GM23338 (cell line): ENCODE data around the gene CCBE1. TPM values are rescaled to one million over a fixed set of nuclear protein-coding genes. Genes with fewer than 3 reads are reported as not detected.

Experiments
- ATAC-seq: fragments of 200-7000 bp; cut with Tn5 transposase; 3 replicates; pipeline ENCODE4 v1.9.1; 2020
- DNase-seq: peaks from one replicate; pipeline ENCODE4 v3.0.0-alpha.2; 2015; ENCODE audit warnings: low spot score
- H2AFZ ChIP-seq: fragments of 200-600 bp; sonication (generic); 2 replicates; pipeline ENCODE4 v1.8.0; 2016; ENCODE audit warnings: antibody characterized with exemption, mild to moderate bottlenecking, moderate library complexity
- H3F3A ChIP-seq: fragments of 200-600 bp; sonication (generic); replicated peaks from 2 replicates; pipeline ENCODE4 v1.8.0; 2017; ENCODE audit warnings: antibody characterized with exemption, mixed run types, low read depth
- H3K27ac ChIP-seq: fragments of 200-600 bp; sonication (generic); 2 replicates; pipeline ENCODE4 v1.6.1; 2016; ENCODE audit warnings: low read depth
- H3K27me3 ChIP-seq: fragments of 200-600 bp; sonication (generic); 2 replicates; pipeline ENCODE4 v1.8.0; 2016; ENCODE audit warnings: mild to moderate bottlenecking, mixed run types, moderate library complexity; ENCODE audit not compliant: insufficient read depth
- H3K36me3 ChIP-seq: fragments of 200-600 bp; sonication (generic); 2 replicates; pipeline ENCODE4 v1.8.0; 2016; ENCODE audit warnings: mild to moderate bottlenecking; ENCODE audit not compliant: insufficient read depth
- H3K4me1 ChIP-seq: fragments of 200-600 bp; sonication (generic); 2 replicates; pipeline ENCODE4 v1.8.0; 2016; ENCODE audit warnings: mild to moderate bottlenecking, moderate library complexity; ENCODE audit not compliant: insufficient read depth
- H3K4me2 ChIP-seq: fragments of 200-600 bp; sonication (generic); 2 replicates; pipeline ENCODE4 v1.7.1; 2017; ENCODE audit warnings: mixed run types
- H3K4me3 ChIP-seq: fragments of 200-600 bp; sonication (generic); 2 replicates; pipeline ENCODE4 v1.6.1; 2016; ENCODE audit warnings: mixed run types
- H3K79me2 ChIP-seq: fragments of 200-600 bp; sonication (generic); replicated peaks from 2 replicates; pipeline ENCODE4 v1.8.0; 2017; ENCODE audit warnings: mild to moderate bottlenecking; ENCODE audit not compliant: insufficient read depth
- H3K9me2 ChIP-seq: fragments of 200-600 bp; sonication (generic); 2 replicates; pipeline ENCODE4 v1.8.0; 2017; ENCODE audit not compliant: insufficient read depth
- H4K20me1 ChIP-seq: fragments of 200-600 bp; sonication (generic); replicated peaks from 2 replicates; pipeline ENCODE4 v1.8.0; 2017; ENCODE audit warnings: mild to moderate bottlenecking; ENCODE audit not compliant: insufficient read depth
- H3K27ac Mint-ChIP-seq: 2 replicates; pipeline ENCODE4 v1.8.0; 2020; ENCODE audit warnings: inconsistent platforms, mild to moderate bottlenecking, moderate library complexity, mixed read lengths
- H3K27me3 Mint-ChIP-seq: 3 replicates; pipeline ENCODE4 v1.8.0; 2022; ENCODE audit warnings: low read depth, mild to moderate bottlenecking, moderate library complexity, mixed read lengths, inconsistent platforms; ENCODE audit not compliant: insufficient read depth, poor library complexity
- H3K36me3 Mint-ChIP-seq: 3 replicates; pipeline ENCODE4 v1.8.0; 2021; ENCODE audit warnings: low read depth, mild to moderate bottlenecking, inconsistent platforms, moderate library complexity, mixed read lengths
- H3K4me1 Mint-ChIP-seq: 3 replicates; pipeline ENCODE4 v1.8.0; 2020; ENCODE audit warnings: mild to moderate bottlenecking, inconsistent platforms, mixed read lengths
- H3K4me3 Mint-ChIP-seq: 3 replicates; pipeline ENCODE4 v1.8.0; 2021; ENCODE audit warnings: moderate library complexity, mild to moderate bottlenecking, inconsistent platforms, mixed read lengths
- H3K9me3 Mint-ChIP-seq: 3 replicates; pipeline ENCODE4 v1.8.0; 2020; ENCODE audit warnings: moderate library complexity, mild to moderate bottlenecking, inconsistent platforms, mixed read lengths
- CREB1 ChIP-seq: fragments of 250-450 bp; sonication (Bioruptor Pico); IDR thresholded peaks from 2 replicates; pipeline ENCODE4 v1.5.0; 2020; ENCODE audit warnings: low read depth, mild to moderate bottlenecking, moderate library complexity
- CTCF ChIP-seq, 2 experiments: fragments of 200-600 bp in 1 of 2; sonication (generic) in 1 of 2; conservative IDR thresholded peaks; 2 replicates each; pipeline versions ENCODE4 v1.5.1 to v1.6.1; 2016 to 2017; ENCODE audit warnings: antibody characterized with exemption in 2 of 2, low read depth in 2 of 2, mild to moderate bottlenecking in 2 of 2, moderate library complexity in 1 of 2
- ETS1 ChIP-seq: IDR thresholded peaks from 2 replicates; pipeline ENCODE4 v1.6.1; 2016; ENCODE audit warnings: antibody characterized with exemption
- EZH2 ChIP-seq: fragments of 200-600 bp; sonication (generic); IDR thresholded peaks from one replicate; pipeline ENCODE4 v1.8.0; 2017; ENCODE audit warnings: antibody characterized with exemption, mild to moderate bottlenecking, low read depth; ENCODE audit not compliant: unreplicated experiment
- EZH2phosphoT487 ChIP-seq: fragments of 200-600 bp; sonication (generic); IDR thresholded peaks from one replicate; pipeline ENCODE4 v1.8.1; 2018; ENCODE audit warnings: antibody characterized with exemption; ENCODE audit not compliant: unreplicated experiment
- JUNB ChIP-seq: IDR thresholded peaks from one replicate; pipeline ENCODE4 v1.6.1; 2016; ENCODE audit warnings: antibody characterized with exemption; ENCODE audit not compliant: unreplicated experiment
- NANOG ChIP-seq: IDR thresholded peaks from 2 replicates; pipeline ENCODE4 v1.6.1; 2016; ENCODE audit warnings: antibody characterized with exemption, borderline replicate concordance
- POLR2AphosphoS5 ChIP-seq: IDR thresholded peaks from 2 replicates; pipeline ENCODE4 v1.6.1; 2016; ENCODE audit warnings: antibody characterized with exemption, low read depth
- STAT1 ChIP-seq: IDR thresholded peaks from one replicate; pipeline ENCODE4 v1.6.1; 2016; ENCODE audit warnings: antibody characterized with exemption; ENCODE audit not compliant: unreplicated experiment
- ZNF114 ChIP-seq: fragments of 250-450 bp; sonication (Bioruptor Pico); IDR thresholded peaks from 2 replicates; pipeline ENCODE4 v1.5.0; 2020; ENCODE audit warnings: mild to moderate bottlenecking, moderate library complexity
- ZNF331 ChIP-seq: fragments of 250-450 bp; sonication (Bioruptor Pico); IDR thresholded peaks from 2 replicates; pipeline ENCODE4 v1.5.0; 2020; ENCODE audit warnings: low read depth, mild to moderate bottlenecking, moderate library complexity
- ZNF462 ChIP-seq: fragments of 250-450 bp; sonication (Bioruptor Pico); IDR thresholded peaks from 2 replicates; pipeline ENCODE4 v1.5.0; 2020; ENCODE audit warnings: mild to moderate bottlenecking, moderate library complexity
- polyA plus RNA-seq: library from polyadenylated mRNA; unstranded; fragments of >200 nt; fragmentation: Nextera tagmentation; extraction: Ambion mirVana; gene quantifications from 2 replicates; pipeline ENCODE4 v1.2.1, GENCODE V29; 2016
- total RNA-seq: library from RNA; depleted of rRNA; stranded (reverse); fragments of >200 nt; shearing (Covaris generic); gene quantifications from 2 replicates; pipeline ENCODE4 v1.2.3, GENCODE V29; 2014
- TF ChIP-seq, protein P1 (sequence below): IDR thresholded peaks from one replicate; pipeline ENCODE4 v1.6.1; 2018; ENCODE audit warnings: antibody characterized with exemption; ENCODE audit not compliant: unreplicated experiment

Gene CCBE1
- total and polyA plus RNA-seq, 2 experiments from 2014 or later = 2.1 to 2.6 TPM

- H3K9me3 Mint-ChIP-seq = no peaks in the 10 kb centered on the region
- peaks cover 7% of the 10 kb centered on the region for H3K4me1 Mint-ChIP-seq
- H3K4me2 ChIP-seq = no peak overlapping the region
- H3K4me3 Mint-ChIP-seq = no peak overlapping the region
- H3K27me3 Mint-ChIP-seq = peaks cover 3% of the 10 kb centered on the region
- H3K79me2 ChIP-seq = no peaks in the 10 kb centered on the region
- no peaks in the 10 kb centered on the region for H3K4me1 ChIP-seq
- DNase-seq (no peak), ATAC-seq (no peak)
- no peaks in the 10 kb centered on the region for H3K36me3 ChIP-seq
- H3K4me3 ChIP-seq = no peak overlapping the region
- H3K27ac ChIP-seq = no peak overlapping the region
- no peaks in the 10 kb centered on the region for H3K9me2 ChIP-seq
- H3K36me3 Mint-ChIP-seq = no peaks in the 10 kb centered on the region
- TF ChIP-seq CTCF (conservative IDR thresholded peaks at IDR 0.05; ENCODE audit: low read depth in 2 of 2) (no peak), ZNF331 (CRISPR knock-in tag) (no peak), JUNB (no peak), CREB1 (CRISPR knock-in tag) (no peak), EZH2phosphoT487 (no peak), ZNF114 (CRISPR knock-in tag) (no peak), EZH2 (no peak), ETS1 (no peak), NANOG (no peak), ZNF462 (CRISPR knock-in tag) (no peak), STAT1 (no peak), POLR2AphosphoS5 (no peak)
- TF ChIP-seq, protein P1, sequence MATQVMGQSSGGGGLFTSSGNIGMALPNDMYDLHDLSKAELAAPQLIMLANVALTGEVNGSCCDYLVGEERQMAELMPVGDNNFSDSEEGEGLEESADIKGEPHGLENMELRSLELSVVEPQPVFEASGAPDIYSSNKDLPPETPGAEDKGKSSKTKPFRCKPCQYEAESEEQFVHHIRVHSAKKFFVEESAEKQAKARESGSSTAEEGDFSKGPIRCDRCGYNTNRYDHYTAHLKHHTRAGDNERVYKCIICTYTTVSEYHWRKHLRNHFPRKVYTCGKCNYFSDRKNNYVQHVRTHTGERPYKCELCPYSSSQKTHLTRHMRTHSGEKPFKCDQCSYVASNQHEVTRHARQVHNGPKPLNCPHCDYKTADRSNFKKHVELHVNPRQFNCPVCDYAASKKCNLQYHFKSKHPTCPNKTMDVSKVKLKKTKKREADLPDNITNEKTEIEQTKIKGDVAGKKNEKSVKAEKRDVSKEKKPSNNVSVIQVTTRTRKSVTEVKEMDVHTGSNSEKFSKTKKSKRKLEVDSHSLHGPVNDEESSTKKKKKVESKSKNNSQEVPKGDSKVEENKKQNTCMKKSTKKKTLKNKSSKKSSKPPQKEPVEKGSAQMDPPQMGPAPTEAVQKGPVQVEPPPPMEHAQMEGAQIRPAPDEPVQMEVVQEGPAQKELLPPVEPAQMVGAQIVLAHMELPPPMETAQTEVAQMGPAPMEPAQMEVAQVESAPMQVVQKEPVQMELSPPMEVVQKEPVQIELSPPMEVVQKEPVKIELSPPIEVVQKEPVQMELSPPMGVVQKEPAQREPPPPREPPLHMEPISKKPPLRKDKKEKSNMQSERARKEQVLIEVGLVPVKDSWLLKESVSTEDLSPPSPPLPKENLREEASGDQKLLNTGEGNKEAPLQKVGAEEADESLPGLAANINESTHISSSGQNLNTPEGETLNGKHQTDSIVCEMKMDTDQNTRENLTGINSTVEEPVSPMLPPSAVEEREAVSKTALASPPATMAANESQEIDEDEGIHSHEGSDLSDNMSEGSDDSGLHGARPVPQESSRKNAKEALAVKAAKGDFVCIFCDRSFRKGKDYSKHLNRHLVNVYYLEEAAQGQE = no peak
- H3K27me3 ChIP-seq = no peaks in the 10 kb centered on the region
- H2AFZ ChIP-seq = no peak overlapping the region
- H3F3A ChIP-seq = no peaks in the 10 kb centered on the region
- no peak overlapping the region for H3K27ac Mint-ChIP-seq
- H4K20me1 ChIP-seq = no peaks in the 10 kb centered on the region
These were observed 32.9 kb downstream of the CCBE1 start for GRCh38 chr18:59664329-59664728.
